Mammary epithelial cell (primary cell): Measurements from ENCODE around the gene TWSG1.

Experiments used
- EZH2 ChIP-seq: IDR thresholded peaks from 2 replicates; pipeline ENCODE4 v1.6.1; 2012; ENCODE audit warnings: low read length, inconsistent platforms, borderline replicate concordance
- TF ChIP-seq, protein P1 (sequence below), 2 donors: IDR thresholded peaks in 1 of 2; conservative IDR thresholded peaks in 1 of 2; 2 replicates each; pipeline ENCODE4 v1.5.1; 2011 to 2012; ENCODE audit warnings: inconsistent platforms in 2 of 2, low read length in 2 of 2, mild to moderate bottlenecking in 2 of 2, control low read depth in 1 of 2, low read depth in 1 of 2; ENCODE audit not compliant: insufficient read depth in 1 of 2; ENCODE audit errors: extremely low read depth in 1 of 2

DNA sequence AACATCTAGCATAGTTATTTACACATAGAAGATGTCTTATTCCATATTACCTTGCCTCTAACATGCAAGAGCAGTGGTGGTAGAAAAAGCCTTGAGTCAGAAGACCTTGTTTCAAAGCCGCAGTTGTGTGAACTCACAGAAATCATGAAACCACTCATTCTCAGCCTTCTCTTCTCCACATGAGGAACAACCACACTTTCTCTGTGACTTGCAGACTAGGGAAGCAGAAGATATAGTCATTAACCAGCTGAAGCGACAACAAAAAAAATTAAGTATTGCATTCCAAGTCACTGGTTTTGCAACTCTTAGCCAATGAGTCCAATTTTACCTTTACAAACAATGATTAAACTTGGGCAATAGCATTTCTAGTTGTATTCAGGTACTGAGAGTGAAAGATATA, 19.0 kb downstream of the TWSG1 start:
- TF ChIP-seq, protein P1, sequence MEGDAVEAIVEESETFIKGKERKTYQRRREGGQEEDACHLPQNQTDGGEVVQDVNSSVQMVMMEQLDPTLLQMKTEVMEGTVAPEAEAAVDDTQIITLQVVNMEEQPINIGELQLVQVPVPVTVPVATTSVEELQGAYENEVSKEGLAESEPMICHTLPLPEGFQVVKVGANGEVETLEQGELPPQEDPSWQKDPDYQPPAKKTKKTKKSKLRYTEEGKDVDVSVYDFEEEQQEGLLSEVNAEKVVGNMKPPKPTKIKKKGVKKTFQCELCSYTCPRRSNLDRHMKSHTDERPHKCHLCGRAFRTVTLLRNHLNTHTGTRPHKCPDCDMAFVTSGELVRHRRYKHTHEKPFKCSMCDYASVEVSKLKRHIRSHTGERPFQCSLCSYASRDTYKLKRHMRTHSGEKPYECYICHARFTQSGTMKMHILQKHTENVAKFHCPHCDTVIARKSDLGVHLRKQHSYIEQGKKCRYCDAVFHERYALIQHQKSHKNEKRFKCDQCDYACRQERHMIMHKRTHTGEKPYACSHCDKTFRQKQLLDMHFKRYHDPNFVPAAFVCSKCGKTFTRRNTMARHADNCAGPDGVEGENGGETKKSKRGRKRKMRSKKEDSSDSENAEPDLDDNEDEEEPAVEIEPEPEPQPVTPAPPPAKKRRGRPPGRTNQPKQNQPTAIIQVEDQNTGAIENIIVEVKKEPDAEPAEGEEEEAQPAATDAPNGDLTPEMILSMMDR (conservative IDR thresholded peaks at IDR 0.05 in 1 of 2, IDR thresholded peaks at IDR 0.05 in 1 of 2; ENCODE audit: extremely low read depth in 1 of 2, insufficient read depth in 1 of 2, low read depth in 1 of 2, low read length in 2 of 2), result no peak
- TF ChIP-seq EZH2, result no peak
